Measurements from ENCODE around the gene CACYBP. TPM values are rescaled to one million over a fixed set of nuclear protein-coding genes. Genes with fewer than 3 reads are reported as not detected.

Gene CACYBP
- polyA plus RNA-seq, 1 experiment: 71.2 TPM

- CTCF ChIA-PET: interaction anchor here (0.8 kb wide), 1 partner anchor 14 kb away, joined by 3 read pairs; no protein-coding TSS in a partner anchor
- POLR2A ChIA-PET: interaction anchor here (1.2 kb wide), 1 partner anchor 36 kb away, joined by 3 read pairs; the partner anchor contains the start of gene CACYBP
- Histone ChIP-seq H3K4me3 (ENCODE audit: low read depth, low read length) (no peak overlapping the region), H3K27me3 (ENCODE audit: control insufficient read depth, insufficient read depth, low read length) (peaks cover 9% of the 10 kb centered on the region), H3K9me3 (ENCODE audit: control insufficient read depth, insufficient read depth, low read length) (no peaks in the 10 kb centered on the region), H3K27ac (ENCODE audit: low read depth, low read length) (no peak overlapping the region)
- DNase-seq (ENCODE audit: low read depth, low spot score): no peak
- TF ChIP-seq, protein P1, sequence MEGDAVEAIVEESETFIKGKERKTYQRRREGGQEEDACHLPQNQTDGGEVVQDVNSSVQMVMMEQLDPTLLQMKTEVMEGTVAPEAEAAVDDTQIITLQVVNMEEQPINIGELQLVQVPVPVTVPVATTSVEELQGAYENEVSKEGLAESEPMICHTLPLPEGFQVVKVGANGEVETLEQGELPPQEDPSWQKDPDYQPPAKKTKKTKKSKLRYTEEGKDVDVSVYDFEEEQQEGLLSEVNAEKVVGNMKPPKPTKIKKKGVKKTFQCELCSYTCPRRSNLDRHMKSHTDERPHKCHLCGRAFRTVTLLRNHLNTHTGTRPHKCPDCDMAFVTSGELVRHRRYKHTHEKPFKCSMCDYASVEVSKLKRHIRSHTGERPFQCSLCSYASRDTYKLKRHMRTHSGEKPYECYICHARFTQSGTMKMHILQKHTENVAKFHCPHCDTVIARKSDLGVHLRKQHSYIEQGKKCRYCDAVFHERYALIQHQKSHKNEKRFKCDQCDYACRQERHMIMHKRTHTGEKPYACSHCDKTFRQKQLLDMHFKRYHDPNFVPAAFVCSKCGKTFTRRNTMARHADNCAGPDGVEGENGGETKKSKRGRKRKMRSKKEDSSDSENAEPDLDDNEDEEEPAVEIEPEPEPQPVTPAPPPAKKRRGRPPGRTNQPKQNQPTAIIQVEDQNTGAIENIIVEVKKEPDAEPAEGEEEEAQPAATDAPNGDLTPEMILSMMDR (IDR thresholded peaks at IDR 0.05; ENCODE audit: low read depth, low read length): no peak
These were observed 36.1 kb upstream of the CACYBP start for GRCh38 chr1:174963529-174964125.

DNA sequence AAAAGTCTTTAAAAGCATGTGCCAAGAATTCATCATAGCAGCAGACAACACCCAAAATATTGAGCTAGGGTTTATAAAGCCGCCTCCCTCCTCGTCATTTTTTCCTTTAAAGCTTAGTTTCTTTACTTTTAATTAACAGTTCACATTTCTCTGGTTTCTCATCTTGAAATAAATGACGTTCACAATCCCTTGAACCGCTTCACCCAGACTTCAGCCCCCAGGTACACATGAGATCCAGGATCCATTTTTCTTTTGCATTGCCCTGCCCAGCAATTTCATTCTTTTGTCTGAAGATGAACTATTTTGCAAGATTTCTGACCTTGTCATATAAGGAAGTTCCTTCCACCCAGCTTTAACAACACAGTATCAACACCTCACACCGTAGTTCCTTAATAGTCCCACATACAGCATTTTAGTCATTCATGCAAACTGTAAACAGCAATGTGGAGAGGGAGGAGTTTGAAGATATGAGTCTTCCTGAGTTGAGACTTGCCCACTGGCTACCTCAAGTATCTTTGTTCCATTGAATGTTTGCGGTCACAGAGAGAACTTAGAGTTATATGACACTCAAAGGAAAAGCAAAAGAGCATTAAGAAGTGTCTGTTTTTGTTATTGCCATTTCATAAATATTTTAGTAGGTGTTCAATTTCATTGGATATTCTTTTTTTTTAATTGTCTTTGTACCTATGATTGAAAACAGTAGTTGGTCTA is 35.3 kb upstream of the CACYBP start:
- Histone ChIP-seq H3K9me3 (ENCODE audit: control insufficient read depth, insufficient read depth, low read length) (no peaks in the 10 kb centered on the region), H3K27me3 (ENCODE audit: control insufficient read depth, insufficient read depth, low read length) (peaks cover 9% of the 10 kb centered on the region), H3K4me3 (ENCODE audit: low read depth, low read length) (no peak overlapping the region), H3K27ac (ENCODE audit: low read depth, low read length) (no peak overlapping the region)
- ChIA-PET CTCF (interaction anchor here (0.8 kb wide), 1 partner anchor 13 kb away, joined by 3 read pairs; no protein-coding TSS in a partner anchor), POLR2A (interaction anchor here (0.6 to 1.2 kb wide), 2 partner anchors 35 to 885 kb away, joined by 3 to 6 read pairs; partner anchors contain the start of gene CACYBP)
- no peak for DNase-seq (ENCODE audit: low read depth, low spot score)
- TF ChIP-seq, protein P1 (IDR thresholded peaks at IDR 0.05; ENCODE audit: low read depth, low read length): no peak

DNA sequence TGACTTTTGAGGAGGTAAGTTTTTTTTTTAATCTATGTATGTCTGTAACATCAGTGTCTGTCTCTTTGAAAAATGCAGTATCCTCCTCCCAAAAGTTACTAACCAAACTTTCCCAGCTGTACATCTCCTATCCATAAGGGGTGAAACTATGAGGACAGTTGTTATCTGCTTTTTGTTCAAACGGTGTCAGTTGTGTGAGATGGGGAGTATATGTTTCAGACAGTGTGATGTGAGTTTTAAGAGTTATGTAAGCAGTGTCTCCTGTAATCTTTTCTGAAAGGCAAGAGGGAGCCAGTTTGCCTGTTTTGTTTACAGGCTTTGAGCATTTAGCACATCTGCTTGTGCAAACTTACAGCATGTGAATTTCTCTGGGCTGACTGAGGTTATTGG is 34.8 kb upstream of the CACYBP start:
- Histone ChIP-seq H3K9me3 (ENCODE audit: control insufficient read depth, insufficient read depth, low read length) (no peaks in the 10 kb centered on the region), H3K4me3 (ENCODE audit: low read depth, low read length) (no peak overlapping the region), H3K27ac (ENCODE audit: low read depth, low read length) (no peak overlapping the region), H3K27me3 (ENCODE audit: control insufficient read depth, insufficient read depth, low read length) (peaks cover 9% of the 10 kb centered on the region)
- POLR2A ChIA-PET: interaction anchor here (1.2 kb wide), 1 partner anchor 34 kb away, joined by 3 read pairs; the partner anchor contains the start of gene CACYBP
- TF ChIP-seq, protein P1 (IDR thresholded peaks at IDR 0.05; ENCODE audit: low read depth, low read length): no peak
- no peak for DNase-seq (ENCODE audit: low read depth, low spot score)
- CTCF ChIA-PET: no interaction called here

- Histone ChIP-seq H3K27ac (ENCODE audit: low read depth, low read length) (no peak overlapping the region), H3K4me3 (ENCODE audit: low read depth, low read length) (no peak overlapping the region), H3K27me3 (ENCODE audit: control insufficient read depth, insufficient read depth, low read length) (peaks cover 9% of the 10 kb centered on the region), H3K9me3 (ENCODE audit: control insufficient read depth, insufficient read depth, low read length) (no peaks in the 10 kb centered on the region)
- no peak for DNase-seq (ENCODE audit: low read depth, low spot score)
- ChIA-PET POLR2A (no interaction called here), CTCF (interaction anchor here (1.9 kb wide), 1 partner anchor 18 kb away, joined by 12 read pairs; no protein-coding TSS in a partner anchor)
- TF ChIP-seq, protein P1 (IDR thresholded peaks at IDR 0.05; ENCODE audit: low read depth, low read length): no peak
These were observed 34.3 kb upstream of the CACYBP start for GRCh38 chr1:174965362-174966007.
